A673 (cell line): ENCODE measurements around the gene BEST3.

Experiments
- EZH2 ChIP-seq: fragments of 200-600 bp; sonication (generic); IDR thresholded peaks from 2 replicates; pipeline ENCODE4 v1.6.1; 2017; ENCODE audit warnings: borderline replicate concordance, low read depth, mild to moderate bottlenecking, mixed read lengths, antibody characterized with exemption, low read length; ENCODE audit not compliant: poor library complexity, severe bottlenecking
- TF ChIP-seq, protein P1 (sequence below): fragments of 300-800, 200-600 bp; sonication (generic); conservative IDR thresholded peaks from 2 replicates; pipeline ENCODE4 v1.5.1; 2017; ENCODE audit warnings: low read depth, mild to moderate bottlenecking, antibody characterized with exemption, low read length, moderate library complexity, mixed read lengths

GRCh38 chr12:69630191-69630590 is 68.9 kb downstream of the BEST3 start:
- TF ChIP-seq, protein P1, sequence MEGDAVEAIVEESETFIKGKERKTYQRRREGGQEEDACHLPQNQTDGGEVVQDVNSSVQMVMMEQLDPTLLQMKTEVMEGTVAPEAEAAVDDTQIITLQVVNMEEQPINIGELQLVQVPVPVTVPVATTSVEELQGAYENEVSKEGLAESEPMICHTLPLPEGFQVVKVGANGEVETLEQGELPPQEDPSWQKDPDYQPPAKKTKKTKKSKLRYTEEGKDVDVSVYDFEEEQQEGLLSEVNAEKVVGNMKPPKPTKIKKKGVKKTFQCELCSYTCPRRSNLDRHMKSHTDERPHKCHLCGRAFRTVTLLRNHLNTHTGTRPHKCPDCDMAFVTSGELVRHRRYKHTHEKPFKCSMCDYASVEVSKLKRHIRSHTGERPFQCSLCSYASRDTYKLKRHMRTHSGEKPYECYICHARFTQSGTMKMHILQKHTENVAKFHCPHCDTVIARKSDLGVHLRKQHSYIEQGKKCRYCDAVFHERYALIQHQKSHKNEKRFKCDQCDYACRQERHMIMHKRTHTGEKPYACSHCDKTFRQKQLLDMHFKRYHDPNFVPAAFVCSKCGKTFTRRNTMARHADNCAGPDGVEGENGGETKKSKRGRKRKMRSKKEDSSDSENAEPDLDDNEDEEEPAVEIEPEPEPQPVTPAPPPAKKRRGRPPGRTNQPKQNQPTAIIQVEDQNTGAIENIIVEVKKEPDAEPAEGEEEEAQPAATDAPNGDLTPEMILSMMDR = peak; percentile 39
- no peak for TF ChIP-seq EZH2
